Measurements from ENCODE around the gene RBM14. TPM values are rescaled to one million over a fixed set of nuclear protein-coding genes. Genes with fewer than 3 reads are reported as not detected.

The RBM14 gene
- polyA plus RNA-seq, 1 donor (not counting 4 experiments of a cell fraction or from before 2014, with no cell fraction given): 16.6 TPM

- dilution Hi-C loops (cut with MboI; ENCODE audit: extremely low pct_ligation_motif_present, low sequenced_read_pairs): no loop called here
- DNase-seq (ENCODE audit: low read depth, low spot score) (no peak), FAIRE-seq (no peak)
- H3K9me1 ChIP-seq (ENCODE audit: control insufficient read depth, extremely low read depth, insufficient read depth, low read length): peaks cover 6% of the 10 kb centered on the region
- H3K9me3 ChIP-seq (ENCODE audit: control insufficient read depth, low read depth, low read length): no peaks in the 10 kb centered on the region
- no peak overlapping the region for H2AFZ ChIP-seq (ENCODE audit: control insufficient read depth, low read length)
- H3K9ac ChIP-seq (ENCODE audit: control insufficient read depth, extremely low read depth, insufficient read depth, low read length): no peak overlapping the region
- peaks cover 31 to 63% of the 10 kb centered on the region in 2 experiments for H3K36me3 ChIP-seq (ENCODE audit: control insufficient read depth in 2 of 2, extremely low read depth in 1 of 2, insufficient read depth in 2 of 2, low read length in 2 of 2)
- H3K4me2 ChIP-seq (ENCODE audit: control insufficient read depth, extremely low read depth, insufficient read depth, low read depth, low read length): peak overlapping the region; percentile 93
- no peak overlapping the region for H3K27ac ChIP-seq (ENCODE audit: control insufficient read depth, insufficient read depth, low read length)
- H3K4me3 ChIP-seq (ENCODE audit: control insufficient read depth in 2 of 3, extremely low read depth in 1 of 3, insufficient read depth in 2 of 3, low read depth in 1 of 3, low read length in 3 of 3): peak overlapping the region; percentile 19 to 24 (median 21)
- H3K27me3 ChIP-seq (ENCODE audit: control insufficient read depth, extremely low read depth, insufficient read depth, low read length): no peaks in the 10 kb centered on the region
- peaks cover 59% of the 10 kb centered on the region for H4K20me1 ChIP-seq (ENCODE audit: control insufficient read depth, extremely low read depth, insufficient read depth, low read length)
- no peak for TF ChIP-seq EZH2 (IDR thresholded peaks at IDR 0.05; ENCODE audit: low read length)
- TF ChIP-seq, protein P1, sequence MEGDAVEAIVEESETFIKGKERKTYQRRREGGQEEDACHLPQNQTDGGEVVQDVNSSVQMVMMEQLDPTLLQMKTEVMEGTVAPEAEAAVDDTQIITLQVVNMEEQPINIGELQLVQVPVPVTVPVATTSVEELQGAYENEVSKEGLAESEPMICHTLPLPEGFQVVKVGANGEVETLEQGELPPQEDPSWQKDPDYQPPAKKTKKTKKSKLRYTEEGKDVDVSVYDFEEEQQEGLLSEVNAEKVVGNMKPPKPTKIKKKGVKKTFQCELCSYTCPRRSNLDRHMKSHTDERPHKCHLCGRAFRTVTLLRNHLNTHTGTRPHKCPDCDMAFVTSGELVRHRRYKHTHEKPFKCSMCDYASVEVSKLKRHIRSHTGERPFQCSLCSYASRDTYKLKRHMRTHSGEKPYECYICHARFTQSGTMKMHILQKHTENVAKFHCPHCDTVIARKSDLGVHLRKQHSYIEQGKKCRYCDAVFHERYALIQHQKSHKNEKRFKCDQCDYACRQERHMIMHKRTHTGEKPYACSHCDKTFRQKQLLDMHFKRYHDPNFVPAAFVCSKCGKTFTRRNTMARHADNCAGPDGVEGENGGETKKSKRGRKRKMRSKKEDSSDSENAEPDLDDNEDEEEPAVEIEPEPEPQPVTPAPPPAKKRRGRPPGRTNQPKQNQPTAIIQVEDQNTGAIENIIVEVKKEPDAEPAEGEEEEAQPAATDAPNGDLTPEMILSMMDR (optimal IDR thresholded peaks at IDR 0.05 in 1 of 3, IDR thresholded peaks at IDR 0.05 in 1 of 3, conservative IDR thresholded peaks at IDR 0.05 in 1 of 3; ENCODE audit: extremely low read depth in 1 of 3, insufficient read depth in 2 of 3, low read length in 3 of 3): no peak
- H3K4me1 ChIP-seq (ENCODE audit: control insufficient read depth, extremely low read depth, insufficient read depth, low read length): peaks cover 43% of the 10 kb centered on the region
- H3K79me2 ChIP-seq (ENCODE audit: control insufficient read depth, insufficient read depth, low read length): peaks cover 97% of the 10 kb centered on the region
These were observed 25.4 kb downstream of the RBM14 start for GRCh38 chr11:66641834-66642233.

- Histone ChIP-seq H3K9ac (ENCODE audit: control insufficient read depth, extremely low read depth, insufficient read depth, low read length) (no peak overlapping the region), H3K4me1 (ENCODE audit: control insufficient read depth, extremely low read depth, insufficient read depth, low read length) (peaks cover 35% of the 10 kb centered on the region), H3K27me3 (ENCODE audit: control insufficient read depth, extremely low read depth, insufficient read depth, low read length) (no peaks in the 10 kb centered on the region), H2AFZ (ENCODE audit: control insufficient read depth, low read length) (no peak overlapping the region), H3K9me1 (ENCODE audit: control insufficient read depth, extremely low read depth, insufficient read depth, low read length) (peaks cover 6% of the 10 kb centered on the region), H3K4me3 (ENCODE audit: control insufficient read depth in 2 of 3, extremely low read depth in 1 of 3, insufficient read depth in 2 of 3, low read depth in 1 of 3, low read length in 3 of 3) (no peak overlapping the region), H4K20me1 (ENCODE audit: control insufficient read depth, extremely low read depth, insufficient read depth, low read length) (peaks cover 64% of the 10 kb centered on the region), H3K36me3 (ENCODE audit: control insufficient read depth in 2 of 2, extremely low read depth in 1 of 2, insufficient read depth in 2 of 2, low read length in 2 of 2) (peaks cover 38 to 69% of the 10 kb centered on the region in 2 experiments), H3K4me2 (ENCODE audit: control insufficient read depth, extremely low read depth, insufficient read depth, low read depth, low read length) (no peak overlapping the region), H3K79me2 (ENCODE audit: control insufficient read depth, insufficient read depth, low read length) (peaks cover 97% of the 10 kb centered on the region), H3K9me3 (ENCODE audit: control insufficient read depth, low read depth, low read length) (no peaks in the 10 kb centered on the region), H3K27ac (ENCODE audit: control insufficient read depth, insufficient read depth, low read length) (no peak overlapping the region)
- FAIRE-seq (no peak), DNase-seq (ENCODE audit: low read depth, low spot score) (no peak)
- dilution Hi-C loops (cut with MboI; ENCODE audit: extremely low pct_ligation_motif_present, low sequenced_read_pairs): no loop called here
- no peak for TF ChIP-seq EZH2 (IDR thresholded peaks at IDR 0.05; ENCODE audit: low read length)
- TF ChIP-seq, protein P1 (optimal IDR thresholded peaks at IDR 0.05 in 1 of 3, IDR thresholded peaks at IDR 0.05 in 1 of 3, conservative IDR thresholded peaks at IDR 0.05 in 1 of 3; ENCODE audit: extremely low read depth in 1 of 3, insufficient read depth in 2 of 3, low read length in 3 of 3): no peak
These were observed 27.5 kb downstream of the RBM14 start for GRCh38 chr11:66643745-66644437.

Data from keratinocyte (primary cell).